ENCODE measurements around the gene SPOCD1.

The SPOCD1 gene

DNA sequence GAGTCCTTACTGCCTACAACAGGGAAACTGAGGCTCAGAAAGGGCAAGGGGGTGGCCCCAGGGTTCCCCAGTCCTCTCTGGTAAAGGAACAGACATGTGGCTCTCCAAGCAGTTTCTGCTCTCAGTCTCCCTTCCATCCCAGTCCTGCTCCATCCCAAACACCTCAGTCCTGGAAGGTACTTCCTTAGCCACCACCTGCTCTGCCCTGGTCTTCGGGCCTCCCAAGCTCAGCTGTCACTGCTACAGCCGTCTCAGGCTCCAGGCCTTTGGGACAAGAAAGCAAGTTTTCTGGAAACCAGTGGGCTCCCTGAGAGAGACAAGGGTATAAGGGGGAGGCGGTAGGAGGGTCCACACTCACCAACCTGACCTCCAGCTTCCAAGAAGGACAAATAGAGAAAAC is 28.6 kb downstream of the SPOCD1 start:
- DNase-seq (ENCODE audit: low read depth in 2 of 2), result no peak

DNA sequence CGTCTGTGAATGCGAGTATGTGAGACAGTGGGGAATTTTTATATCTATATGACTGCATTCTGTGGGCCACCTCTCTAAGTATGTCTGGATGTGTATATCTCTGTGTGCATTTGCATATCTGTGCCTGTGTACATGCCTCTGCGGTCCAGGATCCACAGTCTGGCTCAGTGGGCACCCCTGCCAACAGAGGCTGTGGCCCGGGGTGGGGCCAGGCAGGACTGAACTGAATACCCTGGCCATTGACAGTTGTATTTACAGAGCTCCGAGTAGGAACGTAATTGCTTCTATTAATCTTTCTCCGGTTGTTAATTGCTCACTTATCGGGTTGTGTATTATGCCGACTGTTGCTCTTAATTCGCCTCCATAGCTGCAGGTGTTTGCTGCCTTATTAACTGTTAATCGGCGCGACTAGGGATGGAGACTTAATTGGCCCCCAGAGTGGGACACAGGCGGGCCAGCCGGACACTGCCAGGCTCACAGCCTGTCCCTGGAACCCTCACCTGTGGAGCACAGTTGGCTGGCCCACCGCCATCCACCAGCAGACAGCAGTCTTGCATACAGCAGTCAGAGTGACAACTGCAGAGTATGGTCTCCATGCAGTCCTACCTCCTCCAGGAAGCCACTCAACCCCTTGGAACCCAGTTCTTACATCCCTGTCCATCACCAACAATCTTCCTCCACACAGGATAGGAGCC is 29.3 kb downstream of the SPOCD1 start:
- DNase-seq (ENCODE audit: low read depth in 2 of 2), result no peak

DNA sequence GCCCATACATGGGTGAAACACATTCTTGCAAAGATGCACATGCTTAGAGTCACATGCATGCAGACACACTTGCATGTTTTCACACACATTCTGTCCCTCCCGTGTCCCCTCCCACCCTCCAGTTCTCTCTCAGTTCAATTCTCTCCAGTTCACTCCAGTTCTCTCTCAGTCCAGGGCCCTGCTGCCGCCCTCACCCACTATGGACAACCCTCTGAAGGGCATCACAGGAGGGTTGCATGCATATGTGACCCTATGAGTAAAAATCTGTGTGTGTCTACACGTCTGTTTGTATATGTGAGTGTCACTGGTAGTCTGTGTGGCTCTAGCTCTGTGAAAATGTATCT is 29.9 kb downstream of the SPOCD1 start:
- no peak for DNase-seq (ENCODE audit: low read depth in 2 of 2)

DNA sequence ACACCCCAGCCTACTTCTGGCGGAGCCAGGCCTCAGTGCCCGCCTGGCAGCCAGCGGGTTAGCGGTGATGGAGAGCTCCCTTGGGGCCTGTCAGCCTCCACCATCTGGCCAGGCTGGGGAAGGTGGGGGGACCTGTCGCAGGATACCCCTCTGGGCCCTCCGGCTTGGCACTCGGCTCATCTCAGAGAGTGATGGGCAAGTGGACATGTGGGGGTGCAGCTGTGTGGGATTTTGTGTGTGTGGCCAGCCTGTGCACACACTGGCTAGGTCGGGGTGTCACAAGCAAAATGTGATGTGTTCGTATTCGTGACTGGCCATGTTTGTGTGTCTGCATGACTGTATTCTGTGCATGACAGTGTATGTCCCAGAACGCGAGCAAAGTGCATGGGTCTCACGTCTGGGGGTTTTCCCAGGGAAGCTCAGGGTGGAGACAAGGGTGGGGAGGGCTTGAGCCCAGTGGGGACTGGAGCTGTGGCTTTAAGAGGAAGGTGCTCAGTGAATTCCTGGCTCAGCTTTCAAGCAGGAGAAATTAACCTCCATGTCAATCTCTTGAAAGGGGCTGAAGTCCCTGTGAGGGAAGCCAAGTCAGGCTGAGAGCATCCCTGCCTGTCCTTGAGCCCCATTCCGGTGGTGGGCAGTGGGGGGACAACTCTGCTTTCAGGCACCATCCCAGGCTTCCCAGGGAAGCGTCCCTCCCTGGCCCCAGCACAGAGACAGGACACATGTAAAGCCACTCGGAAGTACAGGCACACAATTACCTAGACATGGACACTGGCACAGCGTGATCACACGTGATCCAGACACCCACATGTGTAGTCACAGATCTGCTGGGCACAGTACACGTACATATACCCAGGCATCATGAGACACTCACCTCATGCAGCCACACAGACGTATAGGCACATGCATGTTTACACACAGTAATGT is 30.5 kb downstream of the SPOCD1 start:
- DNase-seq (ENCODE audit: low read depth in 2 of 2), result no peak

DNA sequence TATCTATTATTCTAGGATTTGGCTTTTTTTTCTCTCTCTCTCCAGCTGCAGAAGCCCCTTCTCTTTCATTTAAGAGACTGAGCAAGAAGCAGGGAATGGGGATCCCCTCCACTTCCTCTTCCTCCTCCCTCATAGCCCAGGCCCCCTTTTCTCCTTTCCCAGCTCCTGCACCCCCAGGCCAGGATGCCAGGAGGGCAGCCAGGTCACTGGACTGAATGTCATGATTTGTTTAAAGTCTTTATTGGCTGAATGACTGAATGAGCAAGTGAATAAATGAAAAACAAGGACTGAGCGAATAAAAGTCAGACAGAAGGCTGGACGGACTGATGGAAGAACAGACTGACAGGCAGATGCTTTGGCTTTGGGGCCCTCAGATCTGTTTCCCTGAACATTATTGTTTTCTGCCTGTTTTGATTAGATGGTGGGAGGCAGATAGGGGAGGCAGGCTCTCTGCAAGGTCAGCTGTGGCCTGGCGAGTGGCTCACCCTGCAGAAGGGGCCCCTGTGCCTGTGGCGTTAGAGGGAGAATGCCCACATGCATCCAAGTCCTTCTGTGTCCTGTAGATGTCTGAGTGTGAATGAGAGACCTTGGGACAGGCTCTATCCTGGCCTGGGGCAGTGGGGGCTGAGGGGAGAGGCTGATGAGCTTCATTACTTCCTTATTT is 31.3 kb downstream of the SPOCD1 start:
- DNase-seq (ENCODE audit: low read depth in 2 of 2), result no peak

DNA sequence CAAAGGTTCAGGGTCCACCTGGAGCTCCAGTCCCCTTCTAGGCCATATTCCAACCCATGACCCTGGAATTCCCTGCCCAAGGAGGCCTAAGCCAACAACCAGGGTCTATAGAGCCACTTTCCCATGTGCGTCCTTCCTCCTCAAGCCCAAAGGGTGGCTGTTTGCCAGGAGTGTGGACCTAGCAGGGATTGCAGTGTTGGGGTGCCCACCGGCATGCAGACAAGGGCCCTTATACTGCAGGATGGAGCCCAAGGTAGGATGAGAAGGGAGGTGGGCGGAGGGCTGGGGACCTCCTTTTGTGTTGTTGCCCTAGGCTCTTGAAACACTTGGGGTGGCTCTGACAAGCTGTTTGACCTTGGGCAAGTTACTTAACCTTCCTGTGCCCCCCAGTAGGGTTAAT is 32.0 kb downstream of the SPOCD1 start:
- DNase-seq (ENCODE audit: low read depth in 2 of 2), result no peak

DNA sequence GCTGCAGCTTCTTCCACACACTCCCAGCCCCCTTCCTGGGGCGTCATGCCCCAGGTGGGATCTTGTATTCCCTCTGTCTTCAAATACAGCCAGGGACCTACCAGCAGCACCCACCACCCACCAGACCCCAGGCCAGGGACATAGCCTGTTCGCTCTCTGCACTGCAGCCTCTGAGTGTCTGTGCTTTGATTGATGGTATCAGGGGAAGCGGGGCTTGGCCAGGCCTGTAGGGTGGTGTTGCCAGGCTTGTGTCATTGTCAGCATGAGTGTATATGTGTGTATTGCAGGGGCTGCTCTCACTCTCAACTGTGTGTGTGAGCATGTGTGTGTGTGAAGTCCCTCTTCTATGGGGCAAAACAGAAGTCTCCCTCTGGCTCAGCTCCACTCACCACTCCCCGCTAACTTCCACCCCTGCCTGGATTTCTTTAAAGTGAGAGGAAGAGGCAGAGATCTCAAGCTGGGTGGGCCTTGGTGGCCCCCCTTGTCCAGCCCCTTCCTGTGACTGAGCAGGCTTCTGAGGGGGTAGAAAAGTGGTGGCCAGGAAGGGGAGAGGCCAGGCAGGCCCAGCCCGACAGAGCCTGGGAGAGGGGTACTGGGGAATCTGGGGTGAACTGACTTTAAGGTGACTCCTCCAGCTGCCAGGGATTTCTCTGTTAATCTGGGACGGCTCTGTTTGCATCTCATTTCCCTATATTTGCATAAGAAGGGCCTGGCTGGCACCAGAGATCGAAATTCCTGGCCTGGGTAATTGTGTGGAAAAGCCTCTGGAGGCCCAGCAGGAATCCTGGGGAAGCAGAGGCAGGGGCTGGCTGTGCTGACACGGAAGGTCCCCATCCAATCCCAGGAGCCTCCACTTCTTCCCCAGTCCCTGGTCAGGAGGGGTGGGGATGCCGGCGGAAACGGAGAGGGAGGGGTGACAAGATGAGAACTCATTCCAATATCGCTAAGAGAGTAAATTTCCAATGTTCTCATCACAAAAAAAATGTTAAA is 33.1 kb downstream of the SPOCD1 start:
- DNase-seq (ENCODE audit: low read depth in 2 of 2), result no peak

DNA sequence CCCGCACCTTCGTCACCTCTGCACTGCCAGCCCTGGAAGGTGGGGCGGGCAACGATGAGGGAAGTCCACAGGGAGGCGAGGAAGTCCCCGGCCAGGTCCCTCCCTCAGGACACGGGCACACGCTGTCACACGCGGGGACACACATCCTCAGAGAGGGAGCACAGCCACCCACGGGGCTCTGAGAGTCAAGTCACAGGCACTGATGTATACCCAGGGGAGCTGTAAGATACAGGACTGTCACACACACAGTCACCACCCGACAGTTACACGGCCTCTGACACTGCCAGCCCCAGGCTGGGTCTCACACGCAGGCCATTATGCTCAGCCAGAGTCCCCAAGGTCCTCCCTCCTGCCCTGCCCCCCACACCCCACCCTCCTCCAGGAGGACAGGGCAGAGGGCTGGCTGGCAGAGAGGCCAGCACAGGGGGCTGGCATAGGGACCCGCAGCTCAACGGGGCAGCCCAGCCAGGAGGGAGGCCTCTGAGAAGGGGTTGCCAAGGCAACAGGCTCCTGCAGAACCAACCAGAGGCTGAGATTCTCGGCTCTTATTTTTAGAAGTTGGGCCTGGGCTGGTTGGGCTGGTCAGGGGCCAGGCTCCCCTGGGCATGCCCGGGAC is 34.0 kb downstream of the SPOCD1 start:
- no peak for DNase-seq (ENCODE audit: low read depth in 2 of 2)

DNA sequence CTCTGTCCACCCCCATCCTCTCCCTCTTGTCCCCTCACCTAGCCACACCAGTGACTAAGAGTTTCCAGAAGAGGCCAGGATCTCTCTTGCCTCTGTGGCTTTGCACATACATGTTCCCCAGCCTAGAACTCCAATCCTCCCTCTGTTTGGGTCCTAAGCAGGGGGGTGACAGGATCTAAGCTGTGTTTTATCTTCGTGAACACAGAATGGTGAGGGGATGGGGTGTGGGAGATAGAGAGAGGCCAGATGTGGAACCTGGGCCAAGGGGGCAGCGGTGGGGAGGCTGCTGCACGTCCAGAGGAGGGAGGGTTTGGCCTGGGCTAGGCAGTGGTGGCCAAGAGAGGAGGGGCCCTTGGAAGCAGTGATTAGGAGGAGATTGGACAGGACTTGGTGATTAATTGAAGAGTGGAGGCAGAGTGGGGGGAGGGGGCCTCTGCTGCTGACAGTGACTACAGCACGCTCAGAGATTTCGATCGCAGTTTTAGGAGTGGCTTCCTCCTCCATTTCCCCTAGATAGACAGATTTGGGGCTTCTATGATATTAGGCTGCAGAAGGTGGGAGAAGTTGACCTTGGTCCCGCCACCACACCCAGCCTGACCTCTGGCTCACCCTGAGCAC is 34.6 kb downstream of the SPOCD1 start:
- no peak for DNase-seq (ENCODE audit: low read depth in 2 of 2)

DNA sequence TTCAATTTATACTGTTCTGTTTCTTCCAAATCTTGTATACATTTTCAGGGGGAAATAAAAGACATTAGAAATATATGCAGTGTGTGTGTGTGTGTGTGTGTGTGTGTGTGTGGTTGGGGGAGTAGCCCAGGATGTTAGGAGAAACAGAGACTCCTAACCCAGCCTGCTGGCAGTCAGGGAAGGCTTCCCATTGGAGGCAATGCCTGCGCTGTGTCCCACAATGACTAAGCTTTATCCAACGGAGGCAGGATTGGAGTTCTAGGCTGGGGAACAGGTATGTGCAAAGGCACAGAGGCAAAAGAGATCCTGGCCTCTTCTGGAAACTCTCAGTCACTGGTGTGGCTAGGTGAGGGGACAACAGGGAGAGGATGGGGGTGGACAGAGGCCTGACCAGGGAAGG is 35.2 kb downstream of the SPOCD1 start:
- no peak for DNase-seq (ENCODE audit: low read depth in 2 of 2)

DNA sequence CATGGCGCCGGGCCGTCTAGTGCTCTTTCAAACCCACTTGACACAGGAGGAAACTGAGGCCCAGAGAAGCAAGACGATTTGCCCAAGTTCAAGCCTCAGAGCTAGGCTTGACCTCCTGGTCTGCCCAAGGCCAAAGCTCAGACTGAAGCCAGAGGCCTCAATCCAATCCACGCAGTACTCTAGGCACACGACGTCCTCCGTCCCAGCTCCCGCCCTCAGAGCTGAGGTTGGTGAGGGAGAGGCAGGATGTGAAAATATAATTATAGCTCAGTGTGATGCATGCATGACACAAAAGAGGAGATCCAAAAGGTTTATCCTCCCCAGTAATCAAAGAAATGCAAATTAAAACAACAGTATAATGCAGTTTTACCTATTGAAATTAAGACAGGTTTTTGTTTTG is 36.1 kb downstream of the SPOCD1 start:
- DNase-seq (ENCODE audit: low read depth in 2 of 2), result no peak

DNA sequence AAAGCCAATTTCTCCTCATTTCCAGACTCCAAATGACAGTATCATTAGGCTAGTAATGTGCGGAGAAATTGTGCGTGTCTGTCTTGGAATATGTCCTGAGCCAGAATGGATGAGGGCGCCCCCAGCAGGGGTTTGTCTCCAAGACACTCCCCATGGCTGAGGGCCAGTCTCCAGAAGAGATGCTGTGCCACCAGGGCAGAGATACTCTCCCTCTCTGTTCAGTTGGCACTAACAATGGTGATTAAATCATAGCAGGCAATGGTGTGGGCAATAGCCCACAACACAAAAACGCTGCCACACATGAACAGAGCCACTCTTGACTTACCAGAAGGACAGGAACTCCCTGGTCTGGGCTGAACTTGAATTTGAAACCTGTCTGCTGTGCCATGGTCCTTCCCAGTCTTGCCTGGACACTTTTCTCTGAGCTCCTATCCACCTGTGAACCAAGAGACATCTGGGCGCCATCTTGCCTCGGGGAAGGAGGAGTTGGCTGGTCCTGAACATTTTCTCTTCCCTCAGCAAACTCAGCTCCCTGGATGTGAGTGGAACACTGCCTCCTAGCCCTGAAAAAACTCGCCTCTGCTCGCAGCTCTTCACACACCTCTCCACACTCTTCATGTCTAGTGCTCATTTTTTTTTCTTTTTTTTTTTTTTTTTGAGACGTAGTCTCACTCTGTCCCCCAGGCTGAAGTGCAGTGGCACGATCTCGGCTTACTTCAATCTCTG is 36.9 kb downstream of the SPOCD1 start:
- no peak for DNase-seq (ENCODE audit: low read depth in 2 of 2)

DNA sequence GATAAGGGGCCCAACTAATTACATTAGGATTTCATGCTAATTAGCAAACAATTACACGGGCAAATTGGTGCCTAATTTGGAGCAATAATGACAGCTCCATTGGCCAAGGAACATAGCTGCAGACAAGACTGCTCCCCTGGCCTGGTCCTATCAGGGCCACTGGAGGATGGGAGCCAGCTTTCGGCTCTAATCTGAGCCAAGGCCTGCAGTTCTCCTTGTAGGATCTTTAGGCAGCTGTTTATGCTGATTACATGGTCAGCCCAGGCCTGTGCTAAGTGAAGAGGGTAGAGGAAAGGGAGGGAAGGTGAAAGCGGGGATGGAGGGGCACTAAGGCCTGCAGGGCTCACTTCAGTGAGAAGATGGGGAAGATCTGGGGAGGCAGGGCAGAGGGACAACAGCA is 39.3 kb downstream of the SPOCD1 start:
- no peak for DNase-seq (ENCODE audit: low read depth in 2 of 2)

DNA sequence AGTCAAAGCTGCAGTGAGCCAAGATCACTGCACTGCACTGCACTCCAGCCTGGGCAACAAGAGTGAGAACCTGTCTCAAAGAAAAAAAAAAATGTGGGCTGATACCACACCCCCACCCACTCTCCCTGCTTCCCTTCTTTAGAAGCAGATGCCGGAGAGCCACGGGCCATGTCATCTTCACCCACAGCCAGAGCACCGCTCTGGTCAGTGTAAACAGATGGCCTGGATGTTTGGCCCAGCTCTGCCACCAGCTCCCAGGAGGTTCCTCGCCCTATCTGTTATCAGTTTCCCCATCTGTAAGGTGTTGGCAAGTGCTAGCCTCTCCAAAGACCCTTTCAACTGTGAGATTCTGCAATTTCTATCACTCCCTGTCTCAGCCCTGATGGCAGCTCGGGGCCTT is 39.8 kb downstream of the SPOCD1 start:
- DNase-seq (ENCODE audit: low read depth in 2 of 2), result no peak

DNA sequence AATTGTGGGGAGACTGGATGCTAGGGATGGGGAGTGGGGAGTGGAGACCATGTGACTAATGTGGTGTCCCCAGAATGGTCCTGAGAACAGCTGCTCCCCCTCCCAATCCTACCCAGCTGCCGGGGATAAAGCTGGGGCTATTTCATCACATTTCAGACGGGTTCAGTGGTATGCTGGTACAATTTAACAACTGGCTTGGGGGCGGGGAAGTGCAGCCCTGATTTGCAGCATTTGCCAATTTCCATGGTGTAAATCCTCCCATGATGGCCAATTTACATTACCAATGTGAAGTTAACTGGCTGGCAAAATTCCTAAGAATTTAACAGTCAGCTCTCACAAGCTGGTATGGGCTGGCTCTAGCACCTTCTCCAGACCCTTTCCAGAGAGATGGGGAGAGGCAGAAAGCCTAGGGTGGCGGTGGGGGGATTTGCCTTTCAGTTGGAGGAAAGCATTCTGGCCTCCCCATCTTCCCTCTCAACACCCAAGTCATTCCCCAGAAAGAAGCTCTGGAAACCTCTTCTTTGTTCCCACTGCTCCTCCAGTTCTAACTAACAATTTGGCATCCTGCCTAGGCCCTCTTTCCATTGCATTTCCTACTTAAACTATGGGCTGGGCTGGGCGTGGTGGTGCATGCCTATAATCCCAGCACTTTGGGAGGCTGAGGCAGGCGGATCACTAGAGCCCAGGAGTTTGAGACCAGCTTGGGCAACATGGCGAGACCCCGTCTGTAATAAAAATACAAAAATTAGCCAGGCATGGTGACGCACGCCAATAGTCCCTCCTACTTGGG is 40.4 kb downstream of the SPOCD1 start:
- DNase-seq (ENCODE audit: low read depth in 2 of 2), result no peak

DNA sequence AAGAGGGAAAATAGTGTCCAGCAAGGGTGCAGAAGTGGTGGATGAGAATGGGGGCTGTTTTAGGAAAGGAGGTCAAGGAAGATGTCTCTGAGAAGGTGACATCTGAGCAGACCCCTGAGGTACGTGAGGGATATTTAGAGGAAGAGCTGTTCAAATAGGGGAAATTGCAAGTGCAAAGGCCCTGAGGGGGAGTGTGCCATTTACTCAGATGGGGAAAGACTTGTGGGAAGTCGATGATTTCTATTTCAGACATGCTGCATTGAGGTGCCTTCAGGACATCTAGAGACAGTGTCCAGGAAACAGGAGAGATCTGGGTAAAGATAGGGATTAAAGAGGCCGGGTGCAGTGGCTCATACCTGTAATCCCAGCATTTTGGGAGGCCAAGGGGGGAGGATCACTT is 41.3 kb downstream of the SPOCD1 start:
- no peak for DNase-seq (ENCODE audit: low read depth in 2 of 2)

DNA sequence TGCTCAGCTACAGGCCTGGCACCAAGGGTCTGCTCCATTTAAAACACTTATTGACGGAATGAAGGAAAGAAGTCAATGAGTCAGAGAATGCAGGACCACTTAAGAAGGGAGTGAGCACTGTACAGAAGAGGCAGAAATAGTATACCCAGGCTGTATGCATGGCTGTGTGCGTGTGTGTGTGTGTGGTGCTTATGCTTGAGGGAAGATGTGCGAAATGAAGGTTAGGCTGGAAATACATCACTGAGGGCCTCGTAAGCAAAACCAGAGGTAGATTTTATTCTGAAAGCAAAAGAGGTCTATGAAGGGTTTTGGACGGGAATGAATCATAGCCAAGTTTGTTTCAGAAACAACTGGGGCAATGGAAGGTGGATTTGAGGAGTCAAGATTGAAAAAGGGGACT is 42.0 kb downstream of the SPOCD1 start:
- no peak for DNase-seq (ENCODE audit: low read depth in 2 of 2)

DNA sequence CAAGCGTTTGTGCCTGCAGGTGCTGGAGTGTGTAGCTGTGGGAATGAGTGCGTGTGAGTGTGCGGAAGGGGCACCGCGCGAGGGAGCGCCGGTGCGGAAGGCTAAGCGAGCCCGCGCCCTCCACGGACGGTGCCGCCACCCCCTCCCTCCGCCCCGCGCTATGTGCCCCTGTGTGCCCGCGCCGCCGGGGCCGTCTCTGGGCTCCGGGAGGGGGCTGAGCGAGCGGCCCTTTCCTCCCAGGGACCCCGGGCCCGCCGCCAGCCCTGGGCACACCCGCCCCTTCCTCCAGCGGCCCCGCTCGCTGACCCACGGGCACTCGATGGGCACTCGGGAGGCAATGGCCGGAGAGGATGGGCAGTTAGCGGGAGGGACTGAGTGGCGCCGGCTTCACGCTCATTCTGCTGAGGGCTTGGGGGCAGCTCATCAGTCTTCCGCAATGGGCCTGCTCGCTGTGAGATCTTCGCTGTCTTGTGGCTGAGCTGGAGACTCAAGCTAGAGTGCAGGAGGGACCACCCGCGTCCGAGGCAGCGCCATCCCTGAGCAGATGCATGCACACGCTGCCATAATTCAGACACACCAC is 43.1 kb downstream of the SPOCD1 start:
- DNase-seq (ENCODE audit: low read depth in 2 of 2), result no peak

All from stimulated activated CD8-positive, alpha-beta memory T cell treated with anti-CD3 and anti-CD28 coated beads, Interleukin-15, amount 100 ng/mL, for 4 hours (primary cell).